Cardiac muscle cell (in vitro differentiated cells and primary cell): ENCODE results near the gene HDAC10. TPM values are rescaled to one million over a fixed set of nuclear protein-coding genes. Genes with fewer than 3 reads are reported as not detected.

Source experiments
- DNase-seq, 2 donors: peaks; one replicate each; pipeline versions ENCODE4 v3.0.0 to v3.0.0-alpha.2; 2010 to 2017; ENCODE audit warnings: low read depth in 1 of 2, low spot score in 1 of 2
- H3K27ac ChIP-seq: fragments of 200-600 bp; sonication (generic); 2 replicates; pipeline ENCODE4 v1.5.1; 2016
- H3K27me3 ChIP-seq: fragments of 200-600 bp; sonication (generic); 2 replicates; pipeline ENCODE4 v1.6.0; 2016; ENCODE audit warnings: control low read depth
- H3K36me3 ChIP-seq: fragments of 200-600 bp; sonication (generic); 2 replicates; pipeline ENCODE4 v1.5.1; 2016; ENCODE audit warnings: control low read depth
- H3K4me1 ChIP-seq: fragments of 200-600 bp; sonication (generic); 2 replicates; pipeline ENCODE4 v1.8.1; 2017; ENCODE audit warnings: low read depth, mild to moderate bottlenecking, mixed run types
- H3K4me3 ChIP-seq: fragments of 200-600 bp; sonication (generic); 2 replicates; pipeline ENCODE4 v1.5.1; 2016; ENCODE audit warnings: mild to moderate bottlenecking
- H3K9me3 ChIP-seq: fragments of 200-600 bp; sonication (generic); 2 replicates; pipeline ENCODE4 v1.5.1; 2017; ENCODE audit warnings: low read depth, mild to moderate bottlenecking, control low read depth
- polyA plus RNA-seq: library from polyadenylated mRNA; unstranded; fragments of >200 nt; fragmentation: Nextera tagmentation; extraction: Ambion mirVana; gene quantifications from 2 replicates; pipeline ENCODE4 v1.2.1, GENCODE V29; 2016
- total RNA-seq: library from RNA; depleted of rRNA; stranded (reverse); fragments of >200 nt; gene quantifications from 2 replicates; pipeline ENCODE4 v1.2.3, GENCODE V29; 2016
- TF ChIP-seq, protein P1 (sequence below): IDR thresholded peaks from 2 replicates; pipeline ENCODE4 v1.5.1; 2012; ENCODE audit warnings: low read depth, mild to moderate bottlenecking, low read length

The HDAC10 gene
- total and polyA plus RNA-seq, 2 experiments from 2014 or later = 19.8 to 57.3 TPM

DNA sequence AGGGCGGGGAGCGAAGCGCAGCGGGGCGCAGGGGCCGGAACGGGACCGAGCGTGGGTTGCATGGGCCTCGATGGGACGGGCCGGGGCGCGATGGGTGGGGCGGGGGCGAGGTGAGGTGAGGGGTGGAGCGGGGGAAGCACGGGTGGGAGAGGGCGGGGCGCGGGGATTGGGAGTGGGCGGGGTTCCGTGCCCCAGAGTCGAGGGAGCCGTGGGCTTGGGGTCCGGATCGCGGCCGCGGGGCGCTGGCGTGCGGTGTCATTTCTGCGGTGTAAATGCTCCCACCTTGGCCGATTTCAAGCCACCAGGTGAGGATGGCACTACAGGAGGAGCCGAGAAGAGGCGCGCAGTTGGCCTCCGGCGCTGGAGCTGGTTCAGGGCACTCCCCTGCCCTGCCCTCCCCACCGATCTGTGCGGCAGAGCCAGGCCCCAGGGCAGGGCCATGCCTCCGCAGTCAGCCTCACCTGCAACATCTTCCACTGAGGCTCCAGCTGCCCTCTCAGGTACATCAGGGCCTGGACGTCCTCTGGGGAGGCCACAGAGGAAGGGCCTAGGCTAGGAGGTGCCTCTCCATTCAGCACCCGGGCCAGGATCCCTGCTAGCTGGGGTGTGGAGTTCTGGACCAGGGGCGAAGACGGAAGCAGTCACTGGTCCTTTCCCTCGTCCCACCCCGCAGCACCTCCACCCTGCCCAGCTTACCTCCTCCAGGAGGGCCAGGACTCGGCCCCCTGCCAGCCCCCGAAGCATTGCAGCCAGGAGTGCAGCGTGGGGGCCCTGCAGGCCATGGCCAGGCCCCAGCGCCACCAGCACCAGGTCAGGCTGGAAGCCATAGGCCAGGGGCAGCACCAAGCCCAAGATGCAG is 5.6 kb downstream of the HDAC10 start:
- Histone ChIP-seq H3K27me3 (no peaks in the 10 kb centered on the region), H3K4me1 (peaks cover 27% of the 10 kb centered on the region), H3K9me3 (no peaks in the 10 kb centered on the region), H3K27ac (peak overlapping the region; percentile 88), H3K4me3 (peak overlapping the region; percentile 81), H3K36me3 (peaks cover 6% of the 10 kb centered on the region)
- no peak for DNase-seq
- TF ChIP-seq, protein P1, sequence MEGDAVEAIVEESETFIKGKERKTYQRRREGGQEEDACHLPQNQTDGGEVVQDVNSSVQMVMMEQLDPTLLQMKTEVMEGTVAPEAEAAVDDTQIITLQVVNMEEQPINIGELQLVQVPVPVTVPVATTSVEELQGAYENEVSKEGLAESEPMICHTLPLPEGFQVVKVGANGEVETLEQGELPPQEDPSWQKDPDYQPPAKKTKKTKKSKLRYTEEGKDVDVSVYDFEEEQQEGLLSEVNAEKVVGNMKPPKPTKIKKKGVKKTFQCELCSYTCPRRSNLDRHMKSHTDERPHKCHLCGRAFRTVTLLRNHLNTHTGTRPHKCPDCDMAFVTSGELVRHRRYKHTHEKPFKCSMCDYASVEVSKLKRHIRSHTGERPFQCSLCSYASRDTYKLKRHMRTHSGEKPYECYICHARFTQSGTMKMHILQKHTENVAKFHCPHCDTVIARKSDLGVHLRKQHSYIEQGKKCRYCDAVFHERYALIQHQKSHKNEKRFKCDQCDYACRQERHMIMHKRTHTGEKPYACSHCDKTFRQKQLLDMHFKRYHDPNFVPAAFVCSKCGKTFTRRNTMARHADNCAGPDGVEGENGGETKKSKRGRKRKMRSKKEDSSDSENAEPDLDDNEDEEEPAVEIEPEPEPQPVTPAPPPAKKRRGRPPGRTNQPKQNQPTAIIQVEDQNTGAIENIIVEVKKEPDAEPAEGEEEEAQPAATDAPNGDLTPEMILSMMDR = no peak

DNA sequence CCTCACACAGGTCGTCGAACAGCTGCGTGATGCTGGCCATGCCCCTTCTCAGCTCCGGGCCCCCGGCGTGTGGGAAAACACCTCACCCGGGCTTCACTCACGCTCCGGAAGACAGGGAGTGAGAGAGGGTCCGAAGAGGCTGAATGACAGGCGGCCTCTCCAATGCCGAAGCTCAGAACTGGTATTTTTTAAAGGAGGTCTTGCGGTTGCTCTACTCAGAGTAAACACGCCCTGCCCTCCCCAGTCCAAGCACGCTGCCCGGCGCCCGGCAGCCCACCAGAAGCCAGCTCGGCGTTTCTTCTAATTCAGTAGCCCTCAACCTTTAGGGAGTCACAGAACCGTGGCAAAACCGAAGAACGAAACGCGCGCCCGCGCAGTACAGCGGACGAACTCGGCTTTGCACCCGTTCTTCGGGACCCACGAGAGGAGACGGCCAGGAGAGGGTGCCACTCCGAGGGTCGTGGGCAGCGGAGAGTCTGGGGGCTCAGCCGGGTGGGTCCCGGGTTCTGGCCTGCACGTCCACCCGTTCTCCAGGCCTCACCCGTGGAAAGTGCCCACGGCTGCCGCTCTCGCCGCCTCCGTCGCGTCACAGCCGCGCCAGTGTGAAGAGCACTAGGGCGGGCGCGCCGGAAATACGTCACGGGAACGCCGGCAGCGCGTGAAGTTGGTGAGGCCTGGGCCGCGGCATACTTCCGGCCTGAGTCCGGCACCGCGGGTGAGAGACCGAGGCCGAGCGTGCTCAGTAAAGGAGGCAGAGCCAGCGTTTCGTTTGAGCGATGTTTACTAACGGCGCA is 6.4 kb downstream of the HDAC10 start, which contains the start of gene TUBGCP6:
TSS of gene TUBGCP6 (minus strand) at position 604 of the 794 bp plus-strand sequence. CDS start at position 40, 564 bp downstream.
- DNase-seq = peak; percentile 95 to 97
- TF ChIP-seq, protein P1 = peak; percentile 6
- Histone ChIP-seq H3K27ac (peak within 1 kb of the TSS; percentile 88), H3K4me1 (peaks cover 22% of the 10 kb centered on the region), H3K9me3 (no peaks in the 10 kb centered on the region), H3K27me3 (no peaks in the 10 kb centered on the region), H3K36me3 (peaks cover 6% of the 10 kb centered on the region), H3K4me3 (peak within 1 kb of the TSS; percentile 81)

DNA sequence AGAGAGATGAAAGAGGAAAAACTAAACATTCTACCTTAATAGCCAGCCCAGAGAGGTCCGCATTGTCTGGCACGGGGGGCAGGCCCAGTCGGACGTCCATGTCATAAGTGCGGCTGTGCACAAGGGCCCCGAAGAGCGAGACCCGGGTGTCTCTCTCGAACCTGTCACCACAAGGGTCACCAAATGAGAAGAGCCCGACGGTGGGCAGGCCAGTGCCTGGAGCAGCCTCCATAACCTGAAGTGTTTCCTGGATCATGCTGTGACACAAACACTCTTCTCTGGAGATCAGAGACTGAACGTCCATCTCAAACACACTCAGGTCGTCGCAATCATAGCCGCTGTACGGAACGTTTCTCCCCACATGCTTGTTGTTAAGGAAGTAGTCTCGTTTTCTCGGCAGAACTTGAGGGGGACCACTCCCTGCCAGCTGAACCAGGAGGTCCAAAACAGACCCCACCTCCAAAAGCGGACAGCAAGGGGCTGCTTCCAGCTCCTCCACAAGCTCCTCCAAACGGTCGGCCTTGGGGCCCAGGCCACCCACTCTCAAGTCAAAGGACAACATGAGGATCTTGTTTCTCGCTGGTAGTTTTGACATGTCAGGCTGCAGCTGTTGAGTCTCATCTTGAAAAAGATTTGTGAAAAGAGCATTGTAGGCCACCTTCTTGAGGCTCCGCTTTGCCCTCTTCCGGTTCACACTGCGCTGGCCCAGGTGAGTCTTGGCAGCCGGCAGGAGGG is 7.2 kb downstream of the HDAC10 start:
- Histone ChIP-seq H3K36me3 (peaks cover 6% of the 10 kb centered on the region), H3K9me3 (no peaks in the 10 kb centered on the region), H3K4me3 (peak overlapping the region; percentile 81), H3K4me1 (peaks cover 22% of the 10 kb centered on the region), H3K27me3 (no peaks in the 10 kb centered on the region), H3K27ac (peak overlapping the region; percentile 88)
- DNase-seq = no peak
- TF ChIP-seq, protein P1 = no peak

DNA sequence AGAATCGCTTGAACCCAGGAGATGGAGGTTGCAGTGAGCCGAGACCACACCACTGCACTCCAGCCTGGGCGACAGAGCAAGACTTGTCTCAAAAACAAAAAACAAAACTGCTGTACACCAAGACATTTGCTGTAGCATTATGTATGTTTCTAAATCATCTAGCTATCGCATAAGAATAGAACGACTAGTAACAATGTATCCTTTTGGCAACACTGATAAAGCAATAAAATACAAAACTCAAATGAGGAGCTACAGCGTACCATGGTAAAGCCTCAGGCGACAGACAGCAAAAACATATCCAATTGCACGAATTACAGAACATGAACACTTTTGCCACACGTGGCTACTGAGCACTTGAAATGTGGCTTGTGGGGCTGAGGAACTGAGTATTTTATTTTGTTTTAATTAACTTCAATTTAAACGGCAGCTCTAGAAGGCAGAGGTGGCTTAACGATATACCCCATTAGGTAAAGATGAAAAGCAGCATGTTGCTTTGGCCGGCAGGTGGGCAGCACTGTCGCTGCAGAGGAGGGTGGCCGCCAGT is 8.6 kb downstream of the HDAC10 start:
- no peak for DNase-seq
- TF ChIP-seq, protein P1 = no peak
- peaks cover 6% of the 10 kb centered on the region for H3K36me3 ChIP-seq
- peak overlapping the region; percentile 4 for H3K4me3 ChIP-seq
- H3K9me3 ChIP-seq = no peaks in the 10 kb centered on the region
- no peaks in the 10 kb centered on the region for H3K27me3 ChIP-seq
- H3K4me1 ChIP-seq = peaks cover 22% of the 10 kb centered on the region
- H3K27ac ChIP-seq = no peak overlapping the region

DNA sequence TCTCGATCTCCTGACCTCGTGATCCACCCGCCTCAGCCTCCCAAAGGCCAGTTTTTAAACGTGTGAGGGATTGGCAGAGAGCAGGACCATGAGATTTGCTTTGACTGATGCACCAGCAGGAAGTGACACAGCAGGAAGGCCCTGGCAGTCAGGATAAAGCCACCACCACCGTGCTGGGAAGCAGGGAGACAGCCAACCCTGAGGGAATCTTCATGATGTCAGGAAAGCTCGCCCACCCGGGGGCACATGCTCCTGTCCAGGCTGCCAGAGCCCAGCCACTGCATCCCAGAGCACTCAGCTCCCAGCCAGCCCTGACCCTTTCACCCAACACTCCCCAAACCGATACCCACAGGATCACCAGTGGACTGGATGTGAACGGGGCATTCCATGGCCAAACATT is 12.3 kb downstream of the HDAC10 start:
- TF ChIP-seq, protein P1 = no peak
- no peak overlapping the region for H3K4me3 ChIP-seq
- H3K4me1 ChIP-seq = peaks cover 17% of the 10 kb centered on the region
- H3K27me3 ChIP-seq = no peaks in the 10 kb centered on the region
- no peak for DNase-seq
- H3K27ac ChIP-seq = no peak overlapping the region
- H3K36me3 ChIP-seq = no peaks in the 10 kb centered on the region
- no peaks in the 10 kb centered on the region for H3K9me3 ChIP-seq
